H1 (cell line): ENCODE results near the gene RBM27. TPM values are rescaled to one million over a fixed set of nuclear protein-coding genes. Genes with fewer than 3 reads are reported as not detected.

Source experiments
- CHD7 ChIP-seq: fragments of 300-600 bp; sonication (generic); IDR thresholded peaks from 2 replicates; pipeline ENCODE4 v1.7.1; 2012; ENCODE audit warnings: low read length, moderate library complexity, mild to moderate bottlenecking, inconsistent platforms; ENCODE audit not compliant: insufficient replicate concordance
- EGR1 ChIP-seq: IDR thresholded peaks from 2 replicates; pipeline ENCODE4 v1.6.1; 2011; ENCODE audit warnings: low read depth, low read length, borderline replicate concordance
- KDM1A ChIP-seq: fragments of 200-600, 300-600 bp; sonication (generic); IDR thresholded peaks from 2 replicates; pipeline ENCODE4 v1.7.1; 2016; ENCODE audit warnings: mild to moderate bottlenecking, low read length, borderline replicate concordance
- PHF8 ChIP-seq: fragments of 200-600 bp; sonication (generic); conservative IDR thresholded peaks from 2 replicates; pipeline ENCODE4 v1.7.1; 2012; ENCODE audit warnings: low read depth, mild to moderate bottlenecking, inconsistent platforms, low read length, moderate library complexity
- TBP ChIP-seq: IDR thresholded peaks from 2 replicates; pipeline ENCODE4 v1.6.1; 2011; ENCODE audit warnings: low read depth, low read length, improper control_type of control experiment
- ZNF274 ChIP-seq: IDR thresholded peaks from 2 replicates; pipeline ENCODE4 v1.7.0; 2012; ENCODE audit warnings: low read length, borderline replicate concordance; ENCODE audit errors: extremely low read depth
- polyA plus RNA-seq, 7 experiments: library from polyadenylated mRNA; depleted of rRNA in 3 of 7; stranded (reverse) in 5 of 7; unstranded in 2 of 7; fragments of >200 nt in 5 of 7; fragments of 200-250 nt in 2 of 7; gene quantifications; 1 replicate in 5 of 7; 2 replicates in 1 of 7; 4 replicates in 1 of 7; pipeline versions ENCODE4 v1.2.1 to v1.2.3, GENCODE V29; 2011 to 2013; ENCODE audit warnings: missing spikeins in 2 of 7, mixed read lengths in 2 of 7
- total RNA-seq: library from RNA; stranded (reverse); fragmentation: NEBNext Ultra II Directional; extraction: Animal tissue kit (Norgen Biotek cat#: 25700); gene quantifications from 2 replicates; pipeline ENCODE4 v1.2.1, GENCODE V29; 2021
- TF ChIP-seq, protein P1 (sequence below), 3 experiments: IDR thresholded peaks; 1 replicate in 2 of 3; 2 replicates in 1 of 3; pipeline versions ENCODE4 v1.5.1 to v1.6.1; 2011; ENCODE audit warnings: low read length in 3 of 3, mild to moderate bottlenecking in 3 of 3, inconsistent platforms in 2 of 3, low read depth in 1 of 3, moderate library complexity in 1 of 3; ENCODE audit not compliant: insufficient read depth in 1 of 3; ENCODE audit errors: control extremely low read depth in 1 of 3

Gene RBM27
- total and polyA plus RNA-seq, 2 of the 8 experiments (the other 6 are each of a cell fraction or from before 2014, with no cell fraction given): 13.1 to 42.9 TPM

DNA sequence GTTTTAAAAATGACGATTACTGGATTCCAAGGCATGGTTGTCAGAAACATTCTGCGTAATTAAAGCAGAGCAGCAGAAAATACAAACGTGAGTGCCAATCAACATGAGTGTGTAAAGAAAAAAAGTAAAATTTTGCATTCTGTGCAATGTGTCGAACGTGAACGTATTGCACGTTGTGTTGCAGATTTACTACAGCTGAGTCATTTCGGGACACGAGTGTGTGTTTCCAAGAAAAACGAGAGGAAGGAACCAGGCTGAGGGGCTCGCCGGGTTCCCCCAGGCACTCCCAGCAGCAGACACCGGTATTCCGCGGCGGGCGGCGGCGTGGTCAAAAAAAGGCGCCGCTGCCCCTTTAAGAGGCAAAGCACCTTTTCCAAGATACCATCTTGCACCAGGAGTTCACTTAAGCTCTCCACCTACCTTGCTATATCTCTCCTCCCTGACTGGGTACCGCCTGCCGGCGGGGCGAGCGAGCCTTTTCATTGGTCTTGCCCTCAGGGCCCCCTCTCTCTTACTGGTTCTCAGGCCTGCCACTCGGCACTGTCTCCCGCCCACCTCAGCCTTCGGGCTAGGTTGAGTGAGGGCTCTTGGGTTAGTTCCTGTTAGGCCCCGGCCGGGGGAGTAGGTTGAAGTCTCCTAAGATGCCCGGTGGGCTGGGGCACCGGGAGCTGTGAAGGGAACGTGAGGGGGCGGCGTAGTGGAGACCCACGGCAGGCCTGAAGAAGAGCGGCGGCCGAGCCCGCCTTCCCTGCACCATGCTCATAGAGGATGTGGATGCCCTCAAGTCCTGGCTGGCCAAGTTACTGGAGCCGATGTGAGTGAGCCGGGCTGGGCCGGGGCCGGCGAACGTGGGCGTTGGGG is at the start of gene RBM27 (continued):
- TF ChIP-seq CHD7: no peak
- TF ChIP-seq PHF8: peak; percentile 76
- TF ChIP-seq KDM1A: no peak
- TF ChIP-seq ZNF274: no peak
- TF ChIP-seq EGR1: no peak; the same call in 1 of the 2 replicates
- TF ChIP-seq, protein P1, sequence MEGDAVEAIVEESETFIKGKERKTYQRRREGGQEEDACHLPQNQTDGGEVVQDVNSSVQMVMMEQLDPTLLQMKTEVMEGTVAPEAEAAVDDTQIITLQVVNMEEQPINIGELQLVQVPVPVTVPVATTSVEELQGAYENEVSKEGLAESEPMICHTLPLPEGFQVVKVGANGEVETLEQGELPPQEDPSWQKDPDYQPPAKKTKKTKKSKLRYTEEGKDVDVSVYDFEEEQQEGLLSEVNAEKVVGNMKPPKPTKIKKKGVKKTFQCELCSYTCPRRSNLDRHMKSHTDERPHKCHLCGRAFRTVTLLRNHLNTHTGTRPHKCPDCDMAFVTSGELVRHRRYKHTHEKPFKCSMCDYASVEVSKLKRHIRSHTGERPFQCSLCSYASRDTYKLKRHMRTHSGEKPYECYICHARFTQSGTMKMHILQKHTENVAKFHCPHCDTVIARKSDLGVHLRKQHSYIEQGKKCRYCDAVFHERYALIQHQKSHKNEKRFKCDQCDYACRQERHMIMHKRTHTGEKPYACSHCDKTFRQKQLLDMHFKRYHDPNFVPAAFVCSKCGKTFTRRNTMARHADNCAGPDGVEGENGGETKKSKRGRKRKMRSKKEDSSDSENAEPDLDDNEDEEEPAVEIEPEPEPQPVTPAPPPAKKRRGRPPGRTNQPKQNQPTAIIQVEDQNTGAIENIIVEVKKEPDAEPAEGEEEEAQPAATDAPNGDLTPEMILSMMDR (IDR thresholded peaks at IDR 0.05; ENCODE audit: control extremely low read depth in 1 of 3, insufficient read depth in 1 of 3, low read depth in 1 of 3, low read length in 3 of 3): no peak
- peak; percentile 83 for TF ChIP-seq TBP
